Caco-2 (cell line): ENCODE measurements around the gene ZNF500. TPM values are rescaled to one million over a fixed set of nuclear protein-coding genes. Genes with fewer than 3 reads are reported as not detected.

ENCODE experiments used
- BruUV-seq: library from RNA; stranded (reverse); fragments of 400-500 nt; replicated peaks from 2 replicates; lab custom pipeline; 2021; lab: Mats Ljungman, UMichigan
- CTCF ChIA-PET: fragments of 300-600 bp; sonication (Branson Sonifier 250); formaldehyde crosslinking; loops from one replicate; lab custom pipeline; 2022; ENCODE audit warnings: antibody characterized with exemption; lab: Charles Lee
- POLR2A ChIA-PET: fragments of 300-600 bp; sonication (Branson Sonifier 250); formaldehyde crosslinking; loops from one replicate; lab custom pipeline; 2022; ENCODE audit warnings: antibody characterized with exemption; lab: Charles Lee
- DNase-seq, 2 experiments: peaks; one replicate each; pipeline versions ENCODE4 v3.0.0 to v3.0.0-alpha.2; 2020 to 2022
- H3K27me3 ChIP-seq: replicated peaks from 2 replicates; pipeline ENCODE4 v1.6.0; 2011; ENCODE audit warnings: low read length; ENCODE audit not compliant: control insufficient read depth, insufficient read depth
- H3K36me3 ChIP-seq: 2 replicates; pipeline ENCODE4 v1.5.1; 2011; ENCODE audit warnings: low read length; ENCODE audit not compliant: control insufficient read depth, insufficient read depth
- H3K4me1 ChIP-seq: fragments of 250-450 bp; sonication (Bioruptor Pico); 2 replicates; pipeline ENCODE4 v1.5.1; 2020; ENCODE audit warnings: mild to moderate bottlenecking
- H3K4me3 ChIP-seq: 2 replicates; pipeline ENCODE4 v1.5.1; 2011; ENCODE audit warnings: low read depth, mild to moderate bottlenecking, control low read depth, low read length
- H3K9me3 ChIP-seq: fragments of 250-450 bp; sonication (Bioruptor Pico); 2 replicates; pipeline ENCODE4 v1.5.1; 2020; ENCODE audit warnings: mild to moderate bottlenecking, moderate library complexity
- H3K27ac Mint-ChIP-seq: one replicate; pipeline ENCODE4 v1.8.0; 2022; ENCODE audit warnings: mixed read lengths; ENCODE audit not compliant: unreplicated experiment
- H3K27me3 Mint-ChIP-seq: one replicate; pipeline ENCODE4 v1.8.0; 2022; ENCODE audit warnings: mixed read lengths; ENCODE audit not compliant: insufficient read depth, unreplicated experiment
- H3K36me3 Mint-ChIP-seq: one replicate; pipeline ENCODE4 v1.8.0; 2022; ENCODE audit warnings: mild to moderate bottlenecking, mixed read lengths; ENCODE audit not compliant: insufficient read depth, unreplicated experiment
- H3K4me1 Mint-ChIP-seq: one replicate; pipeline ENCODE4 v1.8.0; 2022; ENCODE audit warnings: low read depth, mixed read lengths; ENCODE audit not compliant: unreplicated experiment
- H3K4me3 Mint-ChIP-seq: one replicate; pipeline ENCODE4 v1.8.0; 2022; ENCODE audit warnings: mild to moderate bottlenecking, moderate library complexity, mixed read lengths; ENCODE audit not compliant: unreplicated experiment
- H3K9me3 Mint-ChIP-seq: one replicate; pipeline ENCODE4 v1.8.0; 2022; ENCODE audit warnings: mixed read lengths; ENCODE audit not compliant: unreplicated experiment
- CTCF ChIP-seq, 2 experiments: fragments of 200-600 bp in 1 of 2; IDR thresholded peaks; 1 replicate in 1 of 2; 2 replicates in 1 of 2; pipeline versions ENCODE4 v1.5.1 to v1.8.0; 2011 to 2022; ENCODE audit warnings: antibody characterized with exemption in 1 of 2, control low read depth in 1 of 2, inconsistent platforms in 1 of 2, low read depth in 1 of 2, low read length in 1 of 2, mild to moderate bottlenecking in 1 of 2, moderate library complexity in 1 of 2; ENCODE audit not compliant: insufficient read depth in 1 of 2, severe bottlenecking in 1 of 2, unreplicated experiment in 1 of 2
- intact Hi-C: fragments of 100-400 bp; cut with micrococcal nuclease; formaldehyde crosslinking; loops from one replicate; pipeline ENCODE4 v1.10.0; 2022; ENCODE audit not compliant: unreplicated experiment
- total RNA-seq: library from RNA; stranded (reverse); gene quantifications from 2 replicates; pipeline ENCODE4 v1.2.3, GENCODE V29; 2022

The ZNF500 gene
- total RNA-seq, 1 experiment from 2014 or later = 12.9 TPM

- no peak overlapping the region for H3K4me3 Mint-ChIP-seq
- H3K27me3 Mint-ChIP-seq = no peaks in the 10 kb centered on the region
- POLR2A ChIA-PET = no interaction called here
- no peaks in the 10 kb centered on the region for H3K27me3 ChIP-seq
- peaks cover 93% of the 10 kb centered on the region for H3K36me3 Mint-ChIP-seq
- H3K9me3 ChIP-seq = no peaks in the 10 kb centered on the region
- no peaks in the 10 kb centered on the region for H3K9me3 Mint-ChIP-seq
- peaks cover 1% of the 10 kb centered on the region; the same call in 1 of the 2 replicates for H3K36me3 ChIP-seq
- TF ChIP-seq CTCF (IDR thresholded peaks at IDR 0.05; ENCODE audit: insufficient read depth in 1 of 2, low read depth in 1 of 2, low read length in 1 of 2, severe bottlenecking in 1 of 2, unreplicated experiment in 1 of 2) = no peak
- no TSS peak for BruUV-seq
- H3K4me1 ChIP-seq = no peaks in the 10 kb centered on the region
- no peak for DNase-seq
- no peak overlapping the region for H3K4me3 ChIP-seq
- CTCF ChIA-PET = interaction anchor here (0.7 kb wide), 1 partner anchor 103 kb away, joined by 3 read pairs; no protein-coding TSS in a partner anchor
- no peak overlapping the region for H3K27ac Mint-ChIP-seq
- intact Hi-C loops = no loop called here
- no peaks in the 10 kb centered on the region for H3K4me1 Mint-ChIP-seq
Measured at GRCh38 chr16:4813251-4814003, 46.5 kb upstream of the ZNF500 start.

- Histone ChIP-seq H3K9me3 (no peaks in the 10 kb centered on the region), H3K27me3 (no peaks in the 10 kb centered on the region), H3K36me3 (peaks cover 1% of the 10 kb centered on the region; the same call in 1 of the 2 replicates), H3K4me3 (no peak overlapping the region), H3K4me1 (no peaks in the 10 kb centered on the region)
- CTCF ChIA-PET = no interaction called here
- Mint-ChIP-seq H3K36me3 (peaks cover 97% of the 10 kb centered on the region), H3K4me1 (no peaks in the 10 kb centered on the region), H3K4me3 (no peak overlapping the region), H3K27me3 (no peaks in the 10 kb centered on the region), H3K27ac (peak overlapping the region; percentile 70), H3K9me3 (no peaks in the 10 kb centered on the region)
- intact Hi-C loops = no loop called here
- POLR2A ChIA-PET = no interaction called here
- TSS peak; percentile 20 for BruUV-seq
- no peak for TF ChIP-seq CTCF (IDR thresholded peaks at IDR 0.05; ENCODE audit: insufficient read depth in 1 of 2, low read depth in 1 of 2, low read length in 1 of 2, severe bottlenecking in 1 of 2, unreplicated experiment in 1 of 2)
- no peak for DNase-seq
Measured at GRCh38 chr16:4811773-4812172, 44.8 kb upstream of the ZNF500 start.

- Histone ChIP-seq H3K27me3 (no peaks in the 10 kb centered on the region), H3K4me1 (no peaks in the 10 kb centered on the region), H3K9me3 (no peaks in the 10 kb centered on the region), H3K4me3 (no peak overlapping the region), H3K36me3 (peaks cover 1% of the 10 kb centered on the region; the same call in 1 of the 2 replicates)
- Mint-ChIP-seq H3K4me1 (no peaks in the 10 kb centered on the region), H3K36me3 (peaks cover 97% of the 10 kb centered on the region), H3K27me3 (no peaks in the 10 kb centered on the region), H3K4me3 (no peak overlapping the region), H3K27ac (peak overlapping the region; percentile 70), H3K9me3 (no peaks in the 10 kb centered on the region)
- BruUV-seq = no TSS peak
- intact Hi-C loops = no loop called here
- no peak for TF ChIP-seq CTCF (IDR thresholded peaks at IDR 0.05; ENCODE audit: insufficient read depth in 1 of 2, low read depth in 1 of 2, low read length in 1 of 2, severe bottlenecking in 1 of 2, unreplicated experiment in 1 of 2)
- DNase-seq = no peak
- POLR2A ChIA-PET = no interaction called here
- CTCF ChIA-PET = no interaction called here
Measured at GRCh38 chr16:4811242-4811641, 44.3 kb upstream of the ZNF500 start.
